Sigmoid colon (tissue), 7 donors: Measurements from ENCODE around the gene ZNF319. TPM values are rescaled to one million over a fixed set of nuclear protein-coding genes. Genes with fewer than 3 reads are reported as not detected.

ENCODE experiments used
- DNase-seq: peaks from one replicate; pipeline ENCODE4 v3.0.0-alpha.2; 2019
- H3K27ac ChIP-seq, 4 donors: fragments of 200-600 bp; sonication (generic); one replicate each; pipeline ENCODE4 v1.5.1; 2016 to 2019; ENCODE audit warnings: mild to moderate bottlenecking in 1 of 4
- H3K27me3 ChIP-seq, 3 donors: fragments of 200-600 bp; sonication (generic); one replicate each; pipeline ENCODE4 v1.5.1; 2019; ENCODE audit warnings: mild to moderate bottlenecking in 1 of 3
- H3K36me3 ChIP-seq, 4 donors: fragments of 200-600 bp; sonication (generic); one replicate each; pipeline ENCODE4 v1.5.1; 2016 to 2019
- H3K4me1 ChIP-seq, 4 donors: fragments of 200-600 bp; sonication (generic); one replicate each; pipeline ENCODE4 v1.5.1; 2017 to 2019
- H3K4me3 ChIP-seq, 4 donors: fragments of 200-600 bp; sonication (generic); one replicate each; pipeline ENCODE4 v1.5.1; 2017 to 2019; ENCODE audit warnings: mild to moderate bottlenecking in 2 of 4, moderate library complexity in 1 of 4
- H3K9me3 ChIP-seq, 4 donors: fragments of 200-600 bp in 3 of 4; sonication (generic) in 3 of 4; one replicate each; pipeline versions ENCODE4 v1.5.1 to v1.6.1; 2013 to 2019
- CTCF ChIP-seq, 4 experiments: fragments of 450-650 bp in 3 of 4; fragments of 200-600 bp in 1 of 4; IDR thresholded peaks; one replicate each; pipeline ENCODE4 v1.5.1; 2016 to 2019; ENCODE audit warnings: antibody characterized with exemption in 4 of 4, mild to moderate bottlenecking in 3 of 4, moderate library complexity in 2 of 4
- EP300 ChIP-seq, 4 donors: sonication (generic); formaldehyde crosslinking; IDR thresholded peaks; one replicate each; pipeline ENCODE4 v1.6.1; 2017; ENCODE audit warnings: antibody characterized with exemption in 4 of 4
- POLR2A ChIP-seq, 2 donors: fragments of 450-650 bp; IDR thresholded peaks; one replicate each; pipeline ENCODE4 v1.6.1; 2016; ENCODE audit warnings: antibody characterized with exemption in 2 of 2, mild to moderate bottlenecking in 2 of 2, moderate library complexity in 2 of 2
- POLR2AphosphoS5 ChIP-seq, 4 donors: sonication (generic); formaldehyde crosslinking; IDR thresholded peaks; one replicate each; pipeline ENCODE4 v1.6.1; 2017; ENCODE audit warnings: antibody characterized with exemption in 4 of 4
- WGBS, 2 donors: extraction: QIAGEN DNeasy Blood & Tissue Kit; methylation state at CpG; one replicate each; pipeline ENCODE4 v1.1.7; 2013; 5-methylcytosine and 5-hydroxymethylcytosine counted together
- intact Hi-C: fragments of 100-400 bp; cut with DNase I; formaldehyde crosslinking; loops from one replicate; pipeline ENCODE4 v1.15.1; 2023
- polyA plus RNA-seq, 3 donors: library from polyadenylated mRNA; stranded (reverse); fragments of 200-250 nt; gene quantifications; one replicate each; pipeline ENCODE4 v1.2.3, GENCODE V29; 2013
- total RNA-seq, 4 donors: library from RNA; depleted of rRNA; stranded (reverse); fragments of >200 nt; gene quantifications; one replicate each; pipeline ENCODE4 v1.1.0, GENCODE V29; 2016
- donor health status: healthy with polysubstance abuse.
- donor health status: Bipolar disorder and iron deficiency.
- donor health status: healthy.

ZNF319 gene
- total and polyA plus RNA-seq, 7 donors: 1.2 to 5.7 (median 4.8) TPM

- DNase-seq: no peak
- Histone ChIP-seq H3K9me3 (no peaks in the 10 kb centered on the region), H3K4me3 (no peak overlapping the region), H3K4me1 (peaks cover 0 to 7% (median 0%) of the 10 kb centered on the region in 4 donors), H3K27me3 (no peaks in the 10 kb centered on the region), H3K36me3 (no peaks in the 10 kb centered on the region), H3K27ac (no peak overlapping the region)
- intact Hi-C loops: no loop called here
- 74% methylated on average over 1 of the region's 1 CpG for WGBS, 2 donors
- no peak for TF ChIP-seq EP300 (IDR thresholded peaks at IDR 0.05)
- TF ChIP-seq POLR2A (IDR thresholded peaks at IDR 0.05): no peak
- no peak for TF ChIP-seq CTCF (IDR thresholded peaks at IDR 0.05)
- TF ChIP-seq POLR2AphosphoS5 (IDR thresholded peaks at IDR 0.05): no peak
Observed at GRCh38 chr16:57971848-57972247, 28.6 kb downstream of the ZNF319 start.

GRCh38 chr16:57970970-57971369 is 29.5 kb downstream of the ZNF319 start, which contains the start of gene CNGB1:
CNGB1 (minus strand) TSS chr16:57971128; CDS start chr16:57967286, 3,842 bp downstream.
- Histone ChIP-seq H3K4me1 (peaks cover 0 to 2% (median 0%) of the 10 kb centered on the region in 4 donors), H3K27ac (no peak within 1 kb of the TSS), H3K4me3 (no peak within 1 kb of the TSS), H3K36me3 (no peaks in the 10 kb centered on the region), H3K27me3 (no peaks in the 10 kb centered on the region), H3K9me3 (no peaks in the 10 kb centered on the region)
- no peak for DNase-seq
- intact Hi-C loops: no loop called here
- WGBS, 2 donors: 64 to 80% methylated on average over 6 of the region's 6 CpGs
- no peak for TF ChIP-seq POLR2A (IDR thresholded peaks at IDR 0.05)
- TF ChIP-seq EP300 (IDR thresholded peaks at IDR 0.05): no peak
- TF ChIP-seq CTCF (IDR thresholded peaks at IDR 0.05): no peak
- TF ChIP-seq POLR2AphosphoS5 (IDR thresholded peaks at IDR 0.05): no peak

GRCh38 chr16:57970319-57970718 is 30.2 kb downstream of the ZNF319 start:
- intact Hi-C loops: no loop called here
- Histone ChIP-seq H3K27me3 (no peaks in the 10 kb centered on the region), H3K4me1 (no peaks in the 10 kb centered on the region), H3K36me3 (no peaks in the 10 kb centered on the region), H3K9me3 (no peaks in the 10 kb centered on the region), H3K4me3 (no peak overlapping the region), H3K27ac (no peak overlapping the region)
- 72 to 79% methylated on average over 13 of the region's 13 CpGs for WGBS, 2 donors
- no peak for DNase-seq
- TF ChIP-seq EP300 (IDR thresholded peaks at IDR 0.05) (no peak), CTCF (IDR thresholded peaks at IDR 0.05) (no peak), POLR2A (IDR thresholded peaks at IDR 0.05) (no peak), POLR2AphosphoS5 (IDR thresholded peaks at IDR 0.05) (no peak)

- Histone ChIP-seq H3K4me3 (no peak overlapping the region), H3K9me3 (no peaks in the 10 kb centered on the region), H3K27me3 (no peaks in the 10 kb centered on the region), H3K27ac (no peak overlapping the region), H3K36me3 (no peaks in the 10 kb centered on the region), H3K4me1 (no peaks in the 10 kb centered on the region)
- TF ChIP-seq CTCF (IDR thresholded peaks at IDR 0.05): no peak
- TF ChIP-seq EP300 (IDR thresholded peaks at IDR 0.05): no peak
- TF ChIP-seq POLR2A (IDR thresholded peaks at IDR 0.05): no peak
- no peak for TF ChIP-seq POLR2AphosphoS5 (IDR thresholded peaks at IDR 0.05)
- 66 to 81% methylated on average over 10 of the region's 10 CpGs for WGBS, 2 donors
- no peak for DNase-seq
- intact Hi-C loops: no loop called here
Observed at GRCh38 chr16:57969451-57970123, 30.9 kb downstream of the ZNF319 start.

- Histone ChIP-seq H3K9me3 (no peaks in the 10 kb centered on the region), H3K4me3 (no peak overlapping the region), H3K36me3 (no peaks in the 10 kb centered on the region), H3K27ac (no peak overlapping the region), H3K4me1 (no peaks in the 10 kb centered on the region), H3K27me3 (no peaks in the 10 kb centered on the region)
- no peak for DNase-seq
- no peak for TF ChIP-seq POLR2A (IDR thresholded peaks at IDR 0.05)
- no peak for TF ChIP-seq EP300 (IDR thresholded peaks at IDR 0.05)
- TF ChIP-seq POLR2AphosphoS5 (IDR thresholded peaks at IDR 0.05): no peak
- no peak for TF ChIP-seq CTCF (IDR thresholded peaks at IDR 0.05)
- intact Hi-C loops: no loop called here
Observed at GRCh38 chr16:57967916-57968315, 32.6 kb downstream of the ZNF319 start.
